Thyroid gland (tissue), 4 donors: ENCODE measurements around the gene PUDP. TPM values are rescaled to one million over a fixed set of nuclear protein-coding genes. Genes with fewer than 3 reads are reported as not detected.
"Not testable (repeated sequence)": the region's sequence is repeated elsewhere in the genome, so short reads cannot be mapped to it uniquely, and the experiment has no call there.

Source experiments
- DNase-seq, 2 donors: peaks; one replicate each; pipeline ENCODE4 v3.0.0-alpha.2; 2019
- H3K27ac ChIP-seq, 3 donors: fragments of 200-600 bp; sonication (generic); 1 replicate in 2 of 3; 2 replicates in 1 of 3; pipeline ENCODE4 v1.5.1; 2016 to 2019; ENCODE audit warnings: mild to moderate bottlenecking in 1 of 3, moderate library complexity in 1 of 3
- H3K27me3 ChIP-seq: fragments of 200-600 bp; sonication (generic); one replicate; pipeline ENCODE4 v1.5.1; 2019
- H3K36me3 ChIP-seq, 2 donors: fragments of 200-600 bp; sonication (generic); one replicate each; pipeline ENCODE4 v1.5.1; 2016 to 2019
- H3K4me1 ChIP-seq, 2 donors: fragments of 200-600 bp; sonication (generic); one replicate each; pipeline ENCODE4 v1.5.1; 2017 to 2019
- H3K4me3 ChIP-seq, 3 donors: fragments of 200-600 bp; sonication (generic); replicated peaks in 1 of 3; 1 replicate in 2 of 3; 2 replicates in 1 of 3; pipeline ENCODE4 v1.5.1; 2016; ENCODE audit warnings: mild to moderate bottlenecking in 1 of 3
- H3K9me3 ChIP-seq: fragments of 200-600 bp; sonication (generic); one replicate; pipeline ENCODE4 v1.5.1; 2017
- CTCF ChIP-seq, 6 experiments: fragments of 200-600 bp in 3 of 6; fragments of 450-650 bp in 3 of 6; sonication (generic) in 3 of 6; IDR thresholded peaks; one replicate each; pipeline ENCODE4 v1.5.1; 2016 to 2019; ENCODE audit warnings: antibody characterized with exemption in 6 of 6, mild to moderate bottlenecking in 2 of 6, inconsistent platforms in 1 of 6, moderate library complexity in 1 of 6
- POLR2A ChIP-seq, 2 donors: fragments of 450-650 bp; IDR thresholded peaks; one replicate each; pipeline ENCODE4 v1.6.1; 2017; ENCODE audit warnings: antibody characterized with exemption in 2 of 2, mild to moderate bottlenecking in 2 of 2, moderate library complexity in 1 of 2
- WGBS, 2 donors: methylation state at CpG; one replicate each; pipeline ENCODE4 v1.1.5; 2017; 5-methylcytosine and 5-hydroxymethylcytosine counted together
- intact Hi-C: fragments of 100-400 bp; cut with DNase I; formaldehyde crosslinking; loops from one replicate; pipeline ENCODE4 v1.15.1; 2023
- microRNA-seq: library from miRNA; unstranded; fragments of <30 nt; microRNA quantifications from one replicate; pipeline ENCODE4, GENCODE V29; 2016
- small RNA-seq: library from RNA; depleted of rRNA; stranded (forward); fragments of <200 nt; gene quantifications from one replicate; pipeline ENCODE3, GENCODE V24; 2016
- total RNA-seq, 4 donors: library from RNA; depleted of rRNA; stranded (reverse); fragments of >200 nt; gene quantifications; one replicate each; pipeline ENCODE4 v1.2.3, GENCODE V29; 2016

PUDP gene
- total RNA-seq, 4 donors from 2014 or later: 11.3 to 27.5 (median 18.0) TPM

GRCh38 chrX:7021991-7022390, 126.0 kb downstream of the PUDP start:
- WGBS, 2 donors: 87 to 92% methylated on average over 4 of the region's 4 CpGs
- H3K4me3 ChIP-seq: no peak overlapping the region
- intact Hi-C loops: no loop called here
- H3K27me3 ChIP-seq: no peaks in the 10 kb centered on the region
- no peaks in the 10 kb centered on the region for H3K36me3 ChIP-seq
- DNase-seq: no peak
- H3K9me3 ChIP-seq: no peaks in the 10 kb centered on the region
- TF ChIP-seq POLR2A (IDR thresholded peaks at IDR 0.05) (no peak), CTCF (IDR thresholded peaks at IDR 0.05) (no peak)
- H3K27ac ChIP-seq: no peak overlapping the region
- H3K4me1 ChIP-seq: no peaks in the 10 kb centered on the region

GRCh38 chrX:7019555-7019954, 128.4 kb downstream of the PUDP start:
- no peaks in the 10 kb centered on the region for H3K9me3 ChIP-seq
- TF ChIP-seq POLR2A (IDR thresholded peaks at IDR 0.05) (no peak), CTCF (IDR thresholded peaks at IDR 0.05) (no peak)
- no peak for DNase-seq
- no peaks in the 10 kb centered on the region for H3K4me1 ChIP-seq
- no peak overlapping the region for H3K4me3 ChIP-seq
- no peak overlapping the region for H3K27ac ChIP-seq
- no peaks in the 10 kb centered on the region for H3K27me3 ChIP-seq
- H3K36me3 ChIP-seq: no peaks in the 10 kb centered on the region
- intact Hi-C loops: no loop called here
- WGBS, 2 donors: 94 to 97% methylated on average over 3 of the region's 3 CpGs

GRCh38 chrX:7012262-7012834, 135.6 kb downstream of the PUDP start:
- H3K4me1 ChIP-seq, H3K36me3 ChIP-seq, H3K27ac ChIP-seq, H3K27me3 ChIP-seq, H3K4me3 ChIP-seq, H3K9me3 ChIP-seq, DNase-seq, intact Hi-C loops: not testable (repeated sequence)
- 81 to 85% methylated on average over 6 to 8 of the region's 8 CpGs for WGBS, 2 donors

- H3K4me3 ChIP-seq, H3K4me1 ChIP-seq, H3K27ac ChIP-seq, H3K9me3 ChIP-seq, intact Hi-C loops, DNase-seq, H3K36me3 ChIP-seq, H3K27me3 ChIP-seq: not testable (repeated sequence)
- WGBS, 2 donors: 94 to 98% methylated on average over 3 to 4 of the region's 4 CpGs
Observed at GRCh38 chrX:7010897-7011296, 137.1 kb downstream of the PUDP start.

- H3K27ac ChIP-seq, intact Hi-C loops, H3K9me3 ChIP-seq, DNase-seq, H3K36me3 ChIP-seq, H3K4me1 ChIP-seq, H3K4me3 ChIP-seq, H3K27me3 ChIP-seq: not testable (repeated sequence)
Observed at GRCh38 chrX:7007328-7007727, 140.6 kb downstream of the PUDP start.

Small RNA genes lying within 50 kb of the gene (microRNA-seq; reads per million reads assigned to microRNA genes)
- gene MIR4767: not detected

Small RNA genes lying within 50 kb of the gene (small RNA-seq; reads per million reads assigned to genes)
- not detected for gene MIR4767

Other genes with a start within 250 kb of the PUDP start
- gene STS, start 441 bp downstream of the PUDP start, total RNA-seq: 1 to 10 TPM; 5.4 to 9.3 (median 6.7) TPM